ENCODE measurements around the gene CPNE9.

Gene CPNE9

DNA sequence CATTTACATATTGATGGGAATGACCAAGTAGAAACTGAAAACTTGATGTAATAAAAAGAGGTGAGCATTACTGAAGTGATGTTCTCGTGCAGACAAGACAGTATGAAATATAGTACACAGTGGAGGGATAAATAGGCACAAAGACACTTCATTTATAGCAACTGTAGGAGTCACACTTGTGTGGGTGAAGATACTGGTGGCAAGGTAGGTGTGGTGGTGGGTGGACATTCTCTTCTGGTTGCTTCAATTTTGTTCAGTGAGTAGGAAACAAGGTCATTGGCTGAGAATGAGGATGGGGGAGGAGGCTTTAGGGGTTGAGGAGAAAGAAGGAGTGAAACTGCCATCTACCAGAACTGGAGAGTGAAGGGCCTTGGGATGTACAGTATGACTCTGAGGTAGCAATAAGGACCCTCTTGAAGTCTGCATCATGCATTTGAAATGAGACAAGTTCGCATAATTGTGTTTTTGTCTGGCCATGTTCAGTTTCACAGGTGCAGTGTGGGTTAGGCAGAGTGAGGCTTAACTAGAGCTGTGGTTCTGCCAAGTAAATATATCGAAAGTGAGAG, 6.6 kb downstream of the CPNE9 start:
- no peak for DNase-seq (ENCODE audit: low read depth)
- H3K4me3 ChIP-seq (ENCODE audit: control insufficient read depth, low read depth, low read length): no peak overlapping the region
- TF ChIP-seq, protein P1, sequence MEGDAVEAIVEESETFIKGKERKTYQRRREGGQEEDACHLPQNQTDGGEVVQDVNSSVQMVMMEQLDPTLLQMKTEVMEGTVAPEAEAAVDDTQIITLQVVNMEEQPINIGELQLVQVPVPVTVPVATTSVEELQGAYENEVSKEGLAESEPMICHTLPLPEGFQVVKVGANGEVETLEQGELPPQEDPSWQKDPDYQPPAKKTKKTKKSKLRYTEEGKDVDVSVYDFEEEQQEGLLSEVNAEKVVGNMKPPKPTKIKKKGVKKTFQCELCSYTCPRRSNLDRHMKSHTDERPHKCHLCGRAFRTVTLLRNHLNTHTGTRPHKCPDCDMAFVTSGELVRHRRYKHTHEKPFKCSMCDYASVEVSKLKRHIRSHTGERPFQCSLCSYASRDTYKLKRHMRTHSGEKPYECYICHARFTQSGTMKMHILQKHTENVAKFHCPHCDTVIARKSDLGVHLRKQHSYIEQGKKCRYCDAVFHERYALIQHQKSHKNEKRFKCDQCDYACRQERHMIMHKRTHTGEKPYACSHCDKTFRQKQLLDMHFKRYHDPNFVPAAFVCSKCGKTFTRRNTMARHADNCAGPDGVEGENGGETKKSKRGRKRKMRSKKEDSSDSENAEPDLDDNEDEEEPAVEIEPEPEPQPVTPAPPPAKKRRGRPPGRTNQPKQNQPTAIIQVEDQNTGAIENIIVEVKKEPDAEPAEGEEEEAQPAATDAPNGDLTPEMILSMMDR (conservative IDR thresholded peaks at IDR 0.05; ENCODE audit: control insufficient read depth, insufficient read depth, low read depth, low read length): no peak

DNA sequence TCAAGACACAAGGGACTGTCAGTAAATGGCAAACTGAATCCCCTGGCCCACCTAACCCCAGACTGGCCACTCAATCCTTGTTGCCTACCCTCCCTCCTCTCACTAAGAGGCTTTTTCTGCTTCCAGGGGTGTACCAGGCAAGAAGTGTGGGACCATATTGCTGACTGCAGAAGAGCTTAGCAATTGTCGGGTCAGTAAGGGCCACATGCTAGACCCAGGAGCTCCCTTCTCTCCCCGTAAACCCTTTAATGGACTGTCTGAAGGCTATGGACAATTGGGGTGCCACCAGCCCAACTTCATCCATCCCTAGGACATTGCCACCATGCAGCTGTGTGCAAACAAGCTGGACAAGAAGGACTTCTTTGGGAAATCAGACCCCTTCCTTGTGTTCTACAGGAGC, 8.8 kb downstream of the CPNE9 start:
- DNase-seq (ENCODE audit: low read depth): no peak
- no peak overlapping the region for H3K4me3 ChIP-seq (ENCODE audit: control insufficient read depth, low read depth, low read length)
- TF ChIP-seq, protein P1 (conservative IDR thresholded peaks at IDR 0.05; ENCODE audit: control insufficient read depth, insufficient read depth, low read depth, low read length): no peak

DNA sequence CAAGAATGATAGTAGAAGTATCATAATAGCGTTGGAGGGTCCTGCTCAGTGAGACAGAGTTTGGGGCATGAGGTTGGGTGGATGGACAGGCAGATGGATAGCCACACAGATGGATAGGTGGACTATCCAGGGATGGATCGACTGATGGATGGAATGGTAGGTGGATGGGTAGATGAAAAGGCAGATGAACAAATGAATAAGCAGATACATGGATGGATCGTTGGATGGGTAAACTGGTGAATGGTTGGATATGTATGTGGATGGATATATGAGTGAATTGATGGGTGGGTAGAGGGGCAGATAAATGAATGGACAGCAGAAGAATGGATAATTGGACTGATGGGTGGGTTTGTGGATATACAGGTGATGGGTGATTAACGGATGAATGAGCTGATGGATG, 9.5 kb downstream of the CPNE9 start:
- no peak for DNase-seq (ENCODE audit: low read depth)
- no peak overlapping the region for H3K4me3 ChIP-seq (ENCODE audit: control insufficient read depth, low read depth, low read length)
- TF ChIP-seq, protein P1 (conservative IDR thresholded peaks at IDR 0.05; ENCODE audit: control insufficient read depth, insufficient read depth, low read depth, low read length): no peak

DNA sequence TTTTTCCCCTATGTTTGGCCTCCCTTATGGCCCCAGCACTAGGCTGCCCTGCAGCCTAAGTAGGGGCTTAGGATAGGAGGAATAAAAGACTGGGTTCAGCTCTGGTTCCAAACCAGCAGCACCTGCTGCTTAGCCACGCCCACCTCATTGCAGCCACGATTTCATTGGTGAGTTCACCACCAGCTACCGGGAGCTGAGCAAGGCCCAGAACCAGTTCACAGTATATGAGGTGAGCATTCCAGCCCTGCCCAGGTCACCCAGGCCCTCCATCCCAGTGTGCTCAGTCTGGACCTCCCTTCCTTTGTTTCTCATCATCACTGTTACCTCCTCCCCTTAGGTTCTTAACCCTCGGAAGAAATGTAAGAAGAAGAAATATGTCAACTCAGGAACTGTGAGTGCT, 11.5 kb downstream of the CPNE9 start:
- no peak for DNase-seq (ENCODE audit: low read depth)
- TF ChIP-seq, protein P1 (conservative IDR thresholded peaks at IDR 0.05; ENCODE audit: control insufficient read depth, insufficient read depth, low read depth, low read length): no peak
- H3K4me3 ChIP-seq (ENCODE audit: control insufficient read depth, low read depth, low read length): no peak overlapping the region

DNA sequence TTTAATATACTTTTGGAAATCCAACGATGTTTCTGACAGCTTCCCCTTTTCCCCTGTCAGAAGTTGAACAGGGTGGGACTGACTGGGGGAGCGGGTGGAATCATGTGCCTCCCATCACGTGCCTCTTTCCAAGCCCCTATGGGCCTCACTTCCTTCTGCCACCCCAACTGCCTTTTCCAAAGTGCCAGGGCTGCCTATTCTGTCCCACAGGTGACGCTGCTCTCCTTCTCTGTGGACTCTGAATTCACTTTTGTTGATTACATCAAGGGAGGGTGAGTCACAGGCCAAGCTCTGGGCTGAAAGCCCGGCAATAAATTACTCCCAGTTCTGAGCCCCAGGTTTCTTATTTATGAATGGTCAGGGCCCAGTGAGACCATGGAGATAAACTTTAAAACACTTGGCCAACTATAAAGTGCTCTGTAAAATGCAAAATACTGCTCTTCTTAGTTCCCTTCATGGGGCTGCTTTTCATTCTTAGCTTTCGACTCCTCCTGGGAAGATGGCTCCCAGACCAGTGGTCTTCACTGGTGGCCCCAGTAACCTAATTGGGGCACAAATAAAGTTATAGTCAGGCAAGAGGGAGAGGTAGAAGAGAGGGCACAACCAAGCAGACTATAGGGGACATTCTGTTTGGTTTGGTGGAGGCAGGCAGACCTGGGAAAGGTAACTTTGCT, 12.3 kb downstream of the CPNE9 start:
- no peak overlapping the region for H3K4me3 ChIP-seq (ENCODE audit: control insufficient read depth, low read depth, low read length)
- TF ChIP-seq, protein P1 (conservative IDR thresholded peaks at IDR 0.05; ENCODE audit: control insufficient read depth, insufficient read depth, low read depth, low read length): peak; percentile 94
- peak; percentile 86 for DNase-seq (ENCODE audit: low read depth)

DNA sequence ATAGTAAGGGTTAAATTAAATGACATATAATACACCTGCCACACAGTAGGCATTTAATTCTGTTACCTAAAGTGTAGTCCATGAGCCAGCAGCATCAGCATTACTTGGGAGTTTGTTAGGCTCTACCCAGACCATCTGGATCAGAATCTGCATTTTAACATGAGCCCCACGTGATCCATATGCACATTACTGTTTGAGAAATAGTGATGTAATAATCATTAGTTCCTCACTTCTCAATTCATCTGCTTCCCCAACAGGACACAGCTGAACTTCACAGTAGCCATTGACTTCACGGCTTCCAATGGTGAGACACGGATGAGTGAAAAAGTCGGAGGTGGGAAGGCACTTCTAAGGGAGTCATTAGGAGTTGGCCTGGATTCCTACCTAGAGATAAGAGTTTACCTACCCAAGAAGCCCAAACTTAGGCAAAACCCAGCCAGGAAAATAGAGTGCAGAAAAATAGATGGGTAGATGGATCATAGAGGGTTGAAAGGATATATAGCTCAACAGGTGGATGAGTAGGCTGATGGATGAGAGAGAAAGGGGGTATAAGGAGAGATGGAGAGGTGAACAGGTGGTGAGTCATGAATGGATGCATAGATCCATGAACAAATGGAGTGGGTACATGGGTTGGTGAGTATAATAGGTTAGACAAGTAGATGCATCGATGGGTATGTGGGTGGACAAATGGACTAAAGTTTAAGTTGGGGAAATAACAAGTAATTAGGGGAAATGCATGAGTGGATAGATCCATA, 13.3 kb downstream of the CPNE9 start:
- no peak overlapping the region for H3K4me3 ChIP-seq (ENCODE audit: control insufficient read depth, low read depth, low read length)
- TF ChIP-seq, protein P1 (conservative IDR thresholded peaks at IDR 0.05; ENCODE audit: control insufficient read depth, insufficient read depth, low read depth, low read length): no peak
- no peak for DNase-seq (ENCODE audit: low read depth)

All from fibroblast of mammary gland (primary cell).